Activated T-helper 1 cell treated with Interleukin-2 at 50 U/mL for 16 hours (primary cell): ENCODE results near the gene KLK13.

ENCODE experiments used
- DNase-seq: peaks from one replicate; pipeline ENCODE4 v3.0.0-alpha.2; 2020; ENCODE audit warnings: low read depth

KLK13 gene

GRCh38 chr19:51091895-51092873 is 27.3 kb upstream of the KLK13 start:
- DNase-seq = no peak

DNA sequence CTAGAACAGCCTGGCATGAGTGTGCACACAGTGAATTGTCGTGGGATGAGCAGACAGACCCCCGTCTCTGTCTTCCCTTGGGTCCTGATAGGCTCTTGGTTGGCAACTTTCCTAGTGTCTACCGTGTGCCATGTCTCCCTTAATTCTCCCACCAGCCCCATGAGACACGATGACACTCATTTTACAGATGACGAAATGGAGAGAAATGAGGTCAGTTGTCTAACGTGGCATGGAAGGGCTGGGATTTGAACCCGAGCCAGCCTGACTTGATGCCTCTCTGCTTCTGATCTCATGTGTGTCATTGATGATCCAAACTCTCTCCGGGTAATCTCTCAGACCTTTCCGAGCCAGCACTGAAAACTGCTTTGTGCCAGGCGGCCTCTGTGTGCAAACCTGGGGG is 26.2 kb upstream of the KLK13 start:
- no peak for DNase-seq

DNA sequence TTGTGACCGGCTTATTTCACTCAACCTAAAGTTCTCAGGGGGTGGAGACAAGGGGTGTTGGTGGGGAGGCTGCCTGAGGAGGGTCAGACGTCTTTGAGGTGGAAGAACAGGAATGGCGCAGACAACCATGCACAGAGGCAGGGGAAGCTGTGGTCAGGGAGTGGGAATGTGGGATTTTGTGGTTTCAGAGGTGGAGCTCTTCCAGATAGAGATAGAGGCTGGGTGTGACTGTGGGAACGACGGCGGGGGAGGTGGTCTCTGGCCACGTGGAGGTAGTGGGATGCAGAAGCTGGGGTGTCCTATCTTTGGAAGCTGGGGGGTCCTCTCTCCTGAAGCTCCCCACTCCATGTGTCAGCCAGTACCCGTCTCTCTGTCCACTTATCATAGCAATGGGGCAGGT is 25.6 kb upstream of the KLK13 start:
- no peak for DNase-seq

GRCh38 chr19:51089786-51090185 is 24.9 kb upstream of the KLK13 start:
- DNase-seq = no peak

DNA sequence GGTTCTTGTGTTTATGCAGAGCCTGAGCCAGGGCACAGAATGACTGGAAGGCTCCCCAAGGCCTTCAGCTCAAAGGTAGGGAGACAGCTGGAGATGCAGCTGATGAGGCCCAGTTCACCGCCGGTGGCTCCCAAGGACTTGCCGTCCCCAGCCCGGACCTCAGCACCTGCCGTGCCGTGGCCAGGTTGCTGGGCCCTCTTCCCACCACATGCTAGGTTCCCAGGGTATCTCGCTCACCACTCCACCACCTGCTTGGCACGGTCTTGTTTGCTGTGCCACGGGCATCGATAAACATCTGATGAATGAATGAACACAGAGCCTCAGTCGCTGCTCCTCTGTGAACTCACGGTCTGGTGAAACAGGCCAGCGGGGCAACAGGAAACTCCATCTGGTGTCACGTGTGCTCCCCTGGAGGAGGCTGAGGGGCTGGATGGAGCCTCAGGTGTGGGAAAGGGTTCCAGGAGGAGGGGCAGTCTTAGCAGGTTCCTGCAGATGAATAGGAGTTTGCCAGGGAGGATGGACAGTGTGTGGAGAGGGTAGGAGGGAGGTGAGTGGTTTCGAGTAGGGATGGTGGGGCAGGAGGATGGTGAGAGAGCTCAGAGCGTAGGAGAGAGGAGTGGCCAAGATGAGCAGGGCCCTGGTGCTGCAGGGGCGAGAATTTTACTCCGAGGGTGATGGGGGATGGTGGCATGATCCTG is 21.4 kb upstream of the KLK13 start:
- no peak for DNase-seq

- DNase-seq = no peak
Observed at GRCh38 chr19:51084505-51084904, 19.6 kb upstream of the KLK13 start.

- no peak for DNase-seq
Observed at GRCh38 chr19:51083783-51084182, 18.9 kb upstream of the KLK13 start.

DNA sequence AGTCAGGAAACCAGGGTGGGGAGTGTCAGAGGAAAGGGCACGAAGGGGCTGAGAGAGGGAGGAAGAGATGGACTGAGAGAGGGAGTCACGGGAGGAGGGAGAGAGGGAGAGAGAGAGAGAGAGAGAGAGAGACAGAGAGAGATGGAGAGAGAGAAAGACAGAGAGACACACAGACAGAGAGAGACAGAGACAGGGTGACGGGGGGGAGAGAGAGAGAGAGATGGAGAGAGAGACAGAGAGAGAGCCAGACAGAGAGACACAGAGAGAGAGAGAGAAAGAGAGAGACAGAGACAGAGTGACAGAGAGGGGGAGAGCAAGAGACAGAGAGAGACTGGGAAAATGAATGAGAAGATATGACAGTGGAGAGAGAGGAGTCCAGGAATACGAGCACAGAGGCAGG is 18.3 kb upstream of the KLK13 start:
- DNase-seq = no peak

DNA sequence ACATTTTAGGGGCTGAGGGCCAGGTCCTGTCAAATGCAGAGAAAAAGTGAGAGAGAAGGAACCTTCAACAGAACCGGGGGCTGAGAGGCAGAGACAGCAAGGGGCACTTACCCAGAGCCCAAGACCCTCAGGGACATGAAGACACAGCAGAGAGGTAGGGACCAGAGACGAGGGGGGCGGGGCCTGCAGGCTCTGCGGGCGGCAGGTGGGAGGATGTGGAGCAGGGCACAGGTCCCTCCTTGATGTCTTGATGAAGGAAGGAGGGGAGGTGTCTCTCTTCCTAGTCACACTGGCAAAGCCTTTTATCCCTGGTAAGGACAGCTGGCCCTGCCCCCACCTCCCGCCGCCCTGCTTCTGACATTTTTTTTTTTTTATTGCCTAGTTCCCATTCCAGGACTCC is 17.7 kb upstream of the KLK13 start, which contains the start of gene KLK14:
Gene KLK14, minus strand, starts transcription at position 277 of the 400 bp plus-strand sequence. Its CDS starts 273 bp downstream, at position 4.
- no peak for DNase-seq

DNA sequence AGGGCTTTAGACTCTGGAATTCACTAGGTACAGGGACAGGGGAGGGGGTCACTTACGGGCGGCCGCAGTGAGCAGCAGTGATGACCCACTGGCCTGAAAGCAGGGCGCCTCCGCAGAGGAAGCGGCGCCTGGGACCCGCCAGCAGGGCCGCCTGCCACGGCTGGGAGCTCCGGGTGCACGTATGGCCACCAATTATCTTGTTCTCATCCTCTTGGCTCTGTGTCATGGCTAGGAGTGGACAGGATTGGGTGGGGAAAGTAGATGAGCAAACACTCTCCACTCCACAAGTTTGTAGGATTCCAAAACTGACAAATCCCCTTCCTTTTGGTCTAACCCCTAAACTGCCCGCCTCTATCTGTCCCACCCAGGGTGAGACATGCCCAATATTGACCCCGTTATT is 16.6 kb upstream of the KLK13 start:
- no peak for DNase-seq

DNA sequence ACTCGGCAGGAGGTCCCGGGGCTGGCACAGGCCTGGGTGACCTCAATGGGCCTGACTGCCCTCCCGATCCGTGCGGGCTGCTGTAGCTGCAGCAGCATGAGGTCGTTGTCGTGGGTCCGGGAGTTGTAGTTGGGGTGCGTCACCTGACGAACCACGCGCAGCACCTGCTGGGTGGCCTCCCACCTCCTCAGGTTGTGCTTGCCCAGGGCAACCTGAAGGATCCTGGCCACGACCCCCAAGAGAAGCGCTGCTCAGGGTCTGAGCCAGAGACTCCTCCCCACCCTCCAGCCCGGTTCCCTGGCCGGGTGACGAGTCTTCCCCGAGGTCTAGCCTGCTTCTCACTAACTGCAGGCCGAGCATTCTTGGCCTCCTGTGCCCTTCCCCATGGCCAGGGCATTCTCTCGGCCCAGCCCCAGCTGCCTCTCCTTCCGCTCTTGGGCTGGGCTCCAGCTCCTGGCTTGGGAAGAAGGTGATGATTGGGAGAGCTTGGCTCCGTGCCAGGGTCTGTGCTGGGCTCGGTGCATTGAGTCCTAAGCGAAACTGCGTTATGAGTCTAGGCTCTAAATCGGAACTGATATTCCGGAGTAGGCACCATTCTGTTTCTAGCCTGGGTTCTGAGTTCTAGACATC is 14.7 kb upstream of the KLK13 start:
- DNase-seq = no peak

GRCh38 chr19:51078731-51079130 is 13.8 kb upstream of the KLK13 start:
- DNase-seq = no peak

- no peak for DNase-seq
Observed at GRCh38 chr19:51078104-51078503, 13.2 kb upstream of the KLK13 start.

GRCh38 chr19:51076631-51077213 is 11.8 kb upstream of the KLK13 start:
- no peak for DNase-seq

- DNase-seq = no peak
Observed at GRCh38 chr19:51075998-51076397, 11.1 kb upstream of the KLK13 start.

- no peak for DNase-seq
Observed at GRCh38 chr19:51071095-51071405, 6.2 kb upstream of the KLK13 start.

DNA sequence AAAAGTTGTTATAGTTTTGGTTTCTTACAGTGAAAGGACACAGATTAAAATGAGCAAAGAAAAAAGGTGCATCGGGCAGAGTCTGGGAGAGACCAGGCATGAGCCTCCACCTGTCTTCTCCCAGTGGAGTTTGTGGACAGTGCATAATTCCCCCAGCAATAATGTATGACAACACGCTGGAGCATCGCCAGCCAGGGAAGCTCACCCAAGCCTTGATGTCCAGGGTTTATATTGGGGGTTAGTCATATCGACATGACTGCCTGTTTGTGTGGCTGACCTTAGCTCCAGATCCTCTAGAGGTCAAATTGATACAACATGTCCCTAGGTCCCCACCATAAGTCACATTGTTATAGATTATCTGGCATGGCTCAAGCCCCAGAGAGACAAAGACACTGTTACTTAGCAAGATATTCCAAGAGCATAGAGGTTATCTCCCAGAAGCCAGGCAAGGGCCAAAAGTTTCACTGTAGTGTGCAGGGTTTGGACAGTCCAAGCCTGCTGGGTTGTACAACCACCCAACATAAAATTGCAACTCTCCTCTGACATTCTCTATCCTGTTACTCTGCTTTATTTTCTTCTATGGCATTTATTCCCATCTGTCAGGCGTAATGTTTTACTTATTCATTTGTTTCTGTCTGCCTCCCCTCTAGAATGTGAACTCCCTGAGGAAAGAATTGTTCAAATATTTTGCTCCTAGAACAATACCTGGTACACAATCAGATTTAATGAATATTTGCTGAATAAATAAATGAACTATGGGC is 5.6 kb upstream of the KLK13 start:
- no peak for DNase-seq

DNA sequence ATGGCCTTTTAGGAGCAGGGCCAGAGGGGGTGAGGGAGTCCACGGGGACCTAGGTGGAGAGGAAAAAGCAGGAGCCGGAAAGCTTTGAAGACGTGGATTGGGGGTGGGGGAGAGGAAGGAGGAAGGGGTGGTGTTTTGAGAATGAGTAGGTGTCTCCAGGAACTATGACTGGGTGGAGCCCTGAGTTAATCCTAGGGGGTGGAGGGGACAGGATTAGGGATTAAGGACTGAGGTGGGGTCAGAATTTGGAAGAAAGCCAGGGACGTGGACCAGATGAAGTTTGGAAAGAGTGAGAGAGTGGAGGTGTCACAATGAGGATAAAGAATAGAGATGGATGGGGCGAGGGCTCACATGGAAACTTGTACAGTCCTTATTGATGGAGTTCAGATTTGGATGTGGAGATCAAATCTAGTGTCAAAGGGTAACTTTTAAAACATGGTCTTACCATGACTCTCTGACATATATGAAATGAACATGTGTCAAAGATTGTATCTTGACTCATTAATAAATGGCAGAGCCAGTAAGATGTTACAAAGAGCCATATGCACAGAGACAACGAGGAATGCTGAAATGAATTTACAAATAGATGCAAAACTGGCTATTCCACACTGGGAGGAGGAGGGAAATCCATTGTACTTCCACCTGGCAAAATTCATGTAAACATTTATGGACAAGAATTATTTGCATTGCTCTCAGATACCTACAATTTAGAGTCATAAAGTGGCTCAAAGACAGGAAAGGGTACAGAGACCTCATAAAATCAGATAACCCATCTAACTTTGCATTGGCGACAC is 1.7 kb upstream of the KLK13 start:
- DNase-seq = no peak

- DNase-seq = no peak
Observed at GRCh38 chr19:51065221-51065960, 499 bp upstream of the KLK13 start.

- no peak for DNase-seq
Observed at GRCh38 chr19:51063664-51064063, 1.2 kb downstream of the KLK13 start.
